ENCODE measurements around the gene CCDC61. TPM values are rescaled to one million over a fixed set of nuclear protein-coding genes. Genes with fewer than 3 reads are reported as not detected.

CCDC61 gene
- total and polyA plus RNA-seq, 2 experiments from 2014 or later: 2.6 to 6.9 TPM

GRCh38 chr19:46035986-46036743 is 40.9 kb downstream of the CCDC61 start:
- in situ Hi-C loops (cut with MboI): no loop called here
- no peak overlapping the region for H3K9ac ChIP-seq
- 66 to 71% methylated on average over 11 to 12 of the region's 13 CpGs for WGBS, 2 experiments (ENCODE audit: low coverage in 1 of 2, low lambda C conversion rate in 2 of 2, missing lambda C conversion rate in 2 of 2)
- no peak for DNase-seq
- no peaks in the 10 kb centered on the region for H3K9me3 ChIP-seq (ENCODE audit: low read depth)
- H4K20me1 ChIP-seq (ENCODE audit: insufficient read depth): no peaks in the 10 kb centered on the region
- H3K36me3 ChIP-seq (ENCODE audit: low read depth): no peaks in the 10 kb centered on the region
- no peak overlapping the region for H2AFZ ChIP-seq
- no peaks in the 10 kb centered on the region for H3K9me2 ChIP-seq (ENCODE audit: insufficient read depth)
- H3K27ac ChIP-seq: no peak overlapping the region
- H3F3A ChIP-seq (ENCODE audit: insufficient read depth): no peaks in the 10 kb centered on the region
- H3K27me3 ChIP-seq (replicated peaks; ENCODE audit: insufficient read depth): peaks cover 38% of the 10 kb centered on the region
- no peaks in the 10 kb centered on the region for H3K79me2 ChIP-seq (ENCODE audit: insufficient read depth)
- no peaks in the 10 kb centered on the region for H3K4me1 ChIP-seq (ENCODE audit: insufficient read depth)
- H3K4me3 ChIP-seq: no peak overlapping the region
- no peak for TF ChIP-seq EZH2phosphoT487 (IDR thresholded peaks at IDR 0.05; ENCODE audit: insufficient read depth, low read depth)
- TF ChIP-seq EZH2 (IDR thresholded peaks at IDR 0.05; ENCODE audit: insufficient read depth, poor library complexity, severe bottlenecking): no peak
- no peak overlapping the region for H3K4me2 ChIP-seq (ENCODE audit: unreplicated experiment)

GRCh38 chr19:46036744-46037128 is 41.5 kb downstream of the CCDC61 start:
- WGBS, 2 experiments (ENCODE audit: low coverage in 1 of 2, low lambda C conversion rate in 2 of 2, missing lambda C conversion rate in 2 of 2): 60 to 62% methylated on average over 3 of the region's 3 CpGs
- in situ Hi-C loops (cut with MboI): no loop called here
- H3K9me3 ChIP-seq (ENCODE audit: low read depth): no peaks in the 10 kb centered on the region
- H3K79me2 ChIP-seq (ENCODE audit: insufficient read depth): no peaks in the 10 kb centered on the region
- H3K4me1 ChIP-seq (ENCODE audit: insufficient read depth): no peaks in the 10 kb centered on the region
- H3K9me2 ChIP-seq (ENCODE audit: insufficient read depth): no peaks in the 10 kb centered on the region
- no peak overlapping the region for H3K4me2 ChIP-seq (ENCODE audit: unreplicated experiment)
- H3K9ac ChIP-seq: no peak overlapping the region
- H3F3A ChIP-seq (ENCODE audit: insufficient read depth): no peaks in the 10 kb centered on the region
- peaks cover 42% of the 10 kb centered on the region for H3K27me3 ChIP-seq (replicated peaks; ENCODE audit: insufficient read depth)
- no peak overlapping the region for H3K27ac ChIP-seq
- no peak for TF ChIP-seq EZH2phosphoT487 (IDR thresholded peaks at IDR 0.05; ENCODE audit: insufficient read depth, low read depth)
- TF ChIP-seq EZH2 (IDR thresholded peaks at IDR 0.05; ENCODE audit: insufficient read depth, poor library complexity, severe bottlenecking): no peak
- H2AFZ ChIP-seq: no peak overlapping the region
- H4K20me1 ChIP-seq (ENCODE audit: insufficient read depth): no peaks in the 10 kb centered on the region
- H3K4me3 ChIP-seq: no peak overlapping the region
- DNase-seq: no peak
- H3K36me3 ChIP-seq (ENCODE audit: low read depth): no peaks in the 10 kb centered on the region

DNA sequence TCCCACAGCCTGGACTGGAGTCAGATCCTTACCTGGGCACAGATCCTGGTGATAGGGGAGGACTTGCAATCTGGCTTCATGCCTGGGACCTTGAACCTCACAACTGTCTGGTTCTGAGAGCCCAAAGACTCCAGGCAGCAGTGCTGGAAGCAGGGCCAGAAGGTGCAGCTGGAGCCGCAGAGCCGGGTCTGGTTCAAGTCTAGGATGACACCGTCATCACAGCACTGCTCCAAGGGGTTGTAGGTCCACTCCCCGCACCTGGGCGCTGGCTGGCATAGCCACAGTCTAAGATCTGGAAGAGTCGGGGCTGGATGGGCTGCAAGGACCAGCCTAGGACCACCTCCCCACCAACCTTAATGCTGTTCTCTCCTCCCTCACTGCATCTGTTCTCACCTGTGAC is 44.9 kb downstream of the CCDC61 start:
- Histone ChIP-seq H3K4me1 (ENCODE audit: insufficient read depth) (no peaks in the 10 kb centered on the region), H4K20me1 (ENCODE audit: insufficient read depth) (no peaks in the 10 kb centered on the region), H3F3A (ENCODE audit: insufficient read depth) (no peaks in the 10 kb centered on the region), H3K9me3 (ENCODE audit: low read depth) (no peaks in the 10 kb centered on the region), H3K79me2 (ENCODE audit: insufficient read depth) (no peaks in the 10 kb centered on the region), H3K4me2 (ENCODE audit: unreplicated experiment) (no peak overlapping the region), H3K36me3 (ENCODE audit: low read depth) (no peaks in the 10 kb centered on the region), H3K27me3 (replicated peaks; ENCODE audit: insufficient read depth) (peaks cover 66% of the 10 kb centered on the region), H3K9ac (no peak overlapping the region), H3K9me2 (ENCODE audit: insufficient read depth) (no peaks in the 10 kb centered on the region), H3K27ac (no peak overlapping the region), H2AFZ (no peak overlapping the region), H3K4me3 (no peak overlapping the region)
- in situ Hi-C loops (cut with MboI): no loop called here
- DNase-seq: no peak
- 55 to 68% methylated on average over 4 to 6 of the region's 6 CpGs for WGBS, 2 experiments (ENCODE audit: low coverage in 1 of 2, low lambda C conversion rate in 2 of 2, missing lambda C conversion rate in 2 of 2)
- no peak for TF ChIP-seq EZH2 (IDR thresholded peaks at IDR 0.05; ENCODE audit: insufficient read depth, poor library complexity, severe bottlenecking)
- TF ChIP-seq EZH2phosphoT487 (IDR thresholded peaks at IDR 0.05; ENCODE audit: insufficient read depth, low read depth): no peak

DNA sequence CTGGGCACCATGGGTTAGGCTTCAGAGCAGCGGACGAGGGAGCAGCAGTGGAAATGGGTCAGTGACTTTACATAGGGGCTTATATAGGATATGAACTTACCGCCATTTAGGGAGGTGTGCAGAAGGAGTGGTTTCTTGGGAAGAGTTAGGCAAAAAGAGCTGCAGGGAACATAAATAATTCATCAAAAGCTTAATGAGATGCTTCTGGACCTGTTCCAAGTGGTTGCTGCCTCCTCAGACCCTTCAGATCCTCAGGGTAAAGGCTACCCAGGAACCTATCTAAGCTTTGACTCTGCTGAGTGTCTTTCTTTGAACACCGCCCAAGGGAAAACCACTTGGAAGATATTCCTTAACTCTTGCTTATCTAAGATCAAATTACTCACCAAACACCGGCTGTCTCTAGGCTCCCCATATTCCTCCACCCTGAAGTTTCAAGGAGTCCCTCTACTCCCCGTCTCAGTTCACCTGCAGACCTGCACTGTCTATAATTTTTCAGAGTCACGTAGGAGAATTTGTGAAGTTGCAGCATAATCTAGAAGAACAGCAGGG is 45.8 kb downstream of the CCDC61 start, which contains the start of gene IGFL4:
Gene IGFL4 (minus strand): TSS at position 51 of the 549 bp plus-strand sequence. CDS start 40 bp downstream, at position 11.
- Histone ChIP-seq H3K9me3 (ENCODE audit: low read depth) (no peaks in the 10 kb centered on the region), H4K20me1 (ENCODE audit: insufficient read depth) (no peaks in the 10 kb centered on the region), H3K79me2 (ENCODE audit: insufficient read depth) (no peaks in the 10 kb centered on the region), H3K27ac (no peak within 1 kb of the TSS), H3K9me2 (ENCODE audit: insufficient read depth) (no peaks in the 10 kb centered on the region), H3K9ac (no peak within 1 kb of the TSS), H3K36me3 (ENCODE audit: low read depth) (no peaks in the 10 kb centered on the region), H3K4me2 (ENCODE audit: unreplicated experiment) (no peak within 1 kb of the TSS), H3K4me1 (ENCODE audit: insufficient read depth) (no peaks in the 10 kb centered on the region), H2AFZ (no peak within 1 kb of the TSS), H3F3A (ENCODE audit: insufficient read depth) (no peaks in the 10 kb centered on the region), H3K27me3 (replicated peaks; ENCODE audit: insufficient read depth) (peaks cover 68% of the 10 kb centered on the region), H3K4me3 (no peak within 1 kb of the TSS)
- no peak for TF ChIP-seq EZH2phosphoT487 (IDR thresholded peaks at IDR 0.05; ENCODE audit: insufficient read depth, low read depth)
- no peak for TF ChIP-seq EZH2 (IDR thresholded peaks at IDR 0.05; ENCODE audit: insufficient read depth, poor library complexity, severe bottlenecking)
- in situ Hi-C loops (cut with MboI): no loop called here
- 36 to 39% methylated on average over 7 of the region's 7 CpGs for WGBS, 2 experiments (ENCODE audit: low coverage in 1 of 2, low lambda C conversion rate in 2 of 2, missing lambda C conversion rate in 2 of 2)
- no peak for DNase-seq

Measured in GM23248 (cell line).